ENCODE data around the gene ATF6B.

Gene ATF6B

DNA sequence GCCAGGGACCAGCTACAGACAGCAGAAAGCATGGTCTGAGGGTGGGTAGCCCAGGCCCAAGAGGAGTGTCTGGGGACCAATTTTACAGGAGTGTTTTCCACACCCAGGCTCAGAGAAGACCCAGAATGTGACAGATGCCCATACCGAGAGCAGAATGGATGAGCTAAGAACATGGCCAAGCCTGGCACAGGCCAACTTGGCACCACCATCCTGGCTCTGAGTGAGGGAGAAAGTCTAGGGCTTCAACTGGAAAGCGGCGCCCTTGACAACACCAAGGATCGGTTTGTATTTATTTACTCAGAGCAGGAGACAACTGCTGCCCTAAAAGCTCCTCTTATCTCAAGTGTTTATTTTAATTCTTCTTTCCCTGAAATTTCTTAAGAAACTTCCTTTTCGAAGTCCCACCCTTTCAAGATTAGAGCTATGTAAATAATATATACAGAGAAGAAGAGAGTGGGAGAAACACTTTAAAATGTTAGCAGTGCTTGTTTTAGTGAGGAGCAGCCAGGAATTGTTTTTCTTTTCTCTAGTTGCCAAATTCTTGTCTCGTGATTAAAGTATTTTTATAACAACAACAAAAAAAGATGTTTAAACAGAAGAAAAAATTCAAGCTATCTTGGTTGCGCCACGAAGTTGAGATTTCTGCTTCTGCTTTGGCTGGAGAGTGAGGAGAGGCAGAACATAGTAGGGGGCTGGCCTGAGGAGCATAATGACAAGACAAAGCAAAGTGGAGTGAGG lies 35.1 kb downstream of the ATF6B start:
- TF ChIP-seq, protein P1, sequence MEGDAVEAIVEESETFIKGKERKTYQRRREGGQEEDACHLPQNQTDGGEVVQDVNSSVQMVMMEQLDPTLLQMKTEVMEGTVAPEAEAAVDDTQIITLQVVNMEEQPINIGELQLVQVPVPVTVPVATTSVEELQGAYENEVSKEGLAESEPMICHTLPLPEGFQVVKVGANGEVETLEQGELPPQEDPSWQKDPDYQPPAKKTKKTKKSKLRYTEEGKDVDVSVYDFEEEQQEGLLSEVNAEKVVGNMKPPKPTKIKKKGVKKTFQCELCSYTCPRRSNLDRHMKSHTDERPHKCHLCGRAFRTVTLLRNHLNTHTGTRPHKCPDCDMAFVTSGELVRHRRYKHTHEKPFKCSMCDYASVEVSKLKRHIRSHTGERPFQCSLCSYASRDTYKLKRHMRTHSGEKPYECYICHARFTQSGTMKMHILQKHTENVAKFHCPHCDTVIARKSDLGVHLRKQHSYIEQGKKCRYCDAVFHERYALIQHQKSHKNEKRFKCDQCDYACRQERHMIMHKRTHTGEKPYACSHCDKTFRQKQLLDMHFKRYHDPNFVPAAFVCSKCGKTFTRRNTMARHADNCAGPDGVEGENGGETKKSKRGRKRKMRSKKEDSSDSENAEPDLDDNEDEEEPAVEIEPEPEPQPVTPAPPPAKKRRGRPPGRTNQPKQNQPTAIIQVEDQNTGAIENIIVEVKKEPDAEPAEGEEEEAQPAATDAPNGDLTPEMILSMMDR (IDR thresholded peaks at IDR 0.05) = no peak

DNA sequence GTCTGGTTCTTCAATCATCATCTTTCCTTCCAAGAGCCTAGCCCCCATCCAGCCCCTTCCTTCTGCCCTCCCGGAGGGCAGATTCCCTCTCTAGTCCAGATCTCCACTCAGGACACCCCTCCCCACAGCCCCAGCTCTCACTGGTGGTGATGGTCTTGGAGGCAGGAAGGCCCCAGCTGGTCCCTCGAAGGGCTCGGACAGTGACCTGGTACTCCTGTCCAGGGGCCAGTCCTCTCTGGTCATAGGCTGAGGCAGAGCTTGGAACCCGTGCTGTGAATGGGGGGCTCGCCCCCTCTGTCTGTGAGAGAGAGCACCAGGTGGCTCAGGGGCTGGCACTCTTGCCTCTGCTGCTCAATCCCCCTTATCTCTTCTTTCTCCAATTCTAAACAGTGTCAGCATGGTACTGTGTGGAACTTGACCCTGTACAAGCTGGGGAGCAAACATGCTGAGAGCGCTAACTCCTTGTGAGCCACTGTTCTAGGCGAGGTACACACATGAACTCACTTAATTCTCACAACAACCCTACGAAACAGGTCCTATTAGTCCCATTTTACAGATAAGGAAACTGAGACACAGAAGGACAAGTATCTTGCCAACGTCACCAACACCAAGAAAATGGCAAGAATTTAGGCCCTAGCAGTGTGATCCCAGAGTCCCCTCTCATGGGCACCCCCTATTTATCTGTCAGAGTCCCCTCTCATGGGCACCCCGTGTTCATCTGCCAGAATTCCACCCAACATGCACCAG lies 38.8 kb downstream of the ATF6B start:
- TF ChIP-seq, protein P1 (IDR thresholded peaks at IDR 0.05) = no peak

DNA sequence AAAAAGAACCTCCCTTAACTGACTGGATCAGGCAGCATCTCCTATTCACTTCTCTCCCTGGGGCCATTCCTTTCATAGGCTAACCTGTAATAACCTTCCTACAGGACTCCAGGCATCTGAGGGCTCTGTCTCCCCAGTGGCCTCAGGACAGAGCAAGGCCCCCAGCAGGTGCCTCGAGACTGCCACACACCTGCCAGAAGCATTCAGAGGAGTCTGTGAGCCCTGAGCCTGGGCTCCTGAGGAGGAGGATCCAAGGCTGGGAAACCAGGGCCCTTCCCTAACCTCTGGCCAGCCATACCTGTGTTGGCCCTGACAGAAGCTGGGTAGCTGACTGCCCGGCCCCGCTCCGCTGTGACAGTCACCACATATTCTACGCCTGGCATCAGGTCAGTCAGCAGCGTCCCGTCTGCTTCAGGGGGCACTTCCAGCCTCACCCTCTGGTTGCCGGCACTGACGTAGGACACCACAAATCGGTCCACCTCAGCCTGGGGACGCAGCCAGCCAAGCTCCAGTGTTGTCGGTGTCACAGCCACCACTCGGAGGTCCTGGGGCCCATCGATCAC lies 39.5 kb downstream of the ATF6B start:
- TF ChIP-seq, protein P1 (IDR thresholded peaks at IDR 0.05) = no peak

DNA sequence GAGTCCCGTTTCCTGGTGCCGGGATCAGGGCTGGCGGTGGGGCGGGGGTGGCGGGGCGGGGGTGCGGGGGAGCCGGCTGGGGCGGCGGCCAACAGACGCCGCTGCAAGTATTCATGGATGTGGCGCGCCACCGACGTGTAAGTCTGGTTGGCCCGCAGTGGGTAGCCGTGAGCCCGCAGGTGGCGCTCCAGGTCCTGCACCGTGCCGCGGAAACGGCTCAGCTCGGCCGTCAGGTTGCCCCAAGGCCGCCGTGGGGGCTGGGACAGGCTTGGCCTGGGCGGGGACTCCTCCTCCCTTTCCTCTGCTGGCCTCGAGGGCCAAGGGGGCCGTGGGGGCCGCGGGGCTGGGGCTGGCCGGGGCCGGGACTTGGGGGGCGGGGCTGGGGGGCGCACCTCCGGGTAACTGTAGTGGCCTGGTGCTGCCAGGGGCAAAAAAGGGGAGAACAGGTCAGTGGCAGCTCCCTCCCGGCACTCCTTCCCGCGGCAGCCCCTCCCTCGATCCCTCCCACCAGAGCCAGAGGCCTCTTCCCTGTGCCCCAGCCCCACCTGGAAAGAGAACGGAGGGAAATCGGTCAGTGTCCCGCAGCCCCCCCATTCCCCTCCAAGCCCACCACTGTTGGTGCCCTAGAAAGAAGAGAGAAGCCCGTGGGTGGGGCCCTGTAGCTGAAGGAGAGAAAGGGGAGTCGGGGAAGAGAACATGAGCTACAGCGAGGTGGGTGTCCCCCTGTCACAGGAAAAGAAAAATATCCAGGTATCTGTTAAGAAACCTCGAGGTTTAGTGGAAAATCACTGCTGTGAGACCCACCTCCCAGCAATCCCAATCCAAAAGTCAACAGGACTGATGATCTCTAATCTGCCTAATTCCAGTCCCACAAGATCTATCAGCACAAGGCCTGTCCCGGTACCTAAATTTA lies 40.2 kb downstream of the ATF6B start:
- TF ChIP-seq, protein P1 (IDR thresholded peaks at IDR 0.05) = peak; percentile 43; the same call in 1 of the 2 replicates

DNA sequence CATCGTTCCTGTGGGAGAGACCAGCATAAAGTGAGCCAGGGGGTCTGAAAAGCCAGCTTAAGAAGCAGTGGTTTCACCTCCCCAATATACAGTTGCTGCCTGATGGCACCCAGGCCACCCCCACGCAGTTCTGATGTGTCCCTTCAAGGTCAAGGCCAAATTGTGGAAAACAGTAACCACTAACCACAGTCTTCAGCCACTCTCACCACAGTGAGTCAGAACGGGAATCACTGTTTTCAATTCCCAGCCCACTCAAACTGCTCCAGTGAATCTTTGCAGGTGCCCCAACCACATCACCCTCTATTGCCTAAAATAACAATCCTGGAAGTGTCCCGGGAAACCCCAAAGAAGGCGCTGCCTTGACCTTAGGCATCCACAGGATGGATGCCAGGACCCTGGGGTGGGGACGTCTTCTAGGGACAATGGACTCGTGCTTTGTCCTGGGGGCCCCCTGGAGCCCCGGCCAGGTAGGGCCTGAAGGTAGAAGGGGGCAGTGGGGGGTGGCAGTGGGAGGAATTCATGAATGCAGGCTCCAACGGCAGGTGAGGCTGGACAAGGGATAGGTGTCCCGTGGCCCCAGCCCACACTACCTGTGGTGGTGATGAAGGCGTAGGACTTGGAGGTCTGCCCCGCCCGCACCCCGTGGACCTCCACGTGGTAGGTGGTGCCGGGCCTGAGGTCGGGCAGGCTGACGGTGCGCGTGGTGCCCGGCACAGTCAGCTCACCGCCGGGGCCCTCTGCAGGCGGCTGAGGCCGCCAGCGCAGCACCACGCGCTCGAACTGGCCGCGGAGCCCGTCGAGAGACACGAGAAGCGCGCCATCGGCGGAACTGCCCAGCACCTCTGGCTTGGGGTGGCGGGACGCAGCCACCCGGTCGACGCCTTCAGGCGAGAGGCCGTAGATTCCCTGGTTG lies 41.1 kb downstream of the ATF6B start:
- TF ChIP-seq, protein P1 (IDR thresholded peaks at IDR 0.05) = no peak

DNA sequence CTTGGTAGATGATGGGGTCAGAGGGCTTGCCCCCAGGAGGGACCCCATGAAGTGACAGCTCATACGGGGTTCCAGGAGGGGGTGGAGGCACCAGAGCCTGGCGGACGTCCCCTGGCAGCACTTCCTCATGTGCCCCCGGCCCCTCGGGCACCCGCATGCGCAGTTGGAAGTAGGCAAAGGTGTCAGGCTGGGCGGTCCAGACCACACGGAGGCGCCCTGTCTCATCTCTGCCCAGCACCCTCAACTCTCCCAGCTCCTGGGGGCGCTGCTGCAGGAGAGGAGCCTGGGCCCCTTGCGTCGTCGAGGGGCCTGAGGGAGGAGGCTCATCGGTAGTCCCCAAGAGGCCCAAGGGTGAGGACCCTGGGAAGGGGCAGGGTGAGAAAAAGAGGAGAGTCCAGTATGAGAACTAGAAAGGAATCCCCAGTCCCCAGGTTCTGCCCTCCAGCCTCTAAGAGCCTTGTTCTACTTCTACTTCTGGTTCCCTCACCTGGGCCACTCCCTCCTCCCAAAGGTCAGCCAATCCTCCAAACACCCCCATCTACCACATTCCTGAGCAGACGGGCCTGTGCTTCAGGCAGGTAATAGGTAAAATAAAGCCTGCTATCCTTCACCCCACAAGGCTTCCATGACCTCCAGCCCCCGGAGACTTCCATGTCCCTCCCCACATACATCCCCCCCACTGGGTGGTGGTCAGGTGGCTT lies 42.1 kb downstream of the ATF6B start:
- TF ChIP-seq, protein P1 (IDR thresholded peaks at IDR 0.05) = no peak
